Measurements from ENCODE around the gene FALEC. TPM values are rescaled to one million over a fixed set of nuclear protein-coding genes. Genes with fewer than 3 reads are reported as not detected.

FALEC gene
- total and polyA plus RNA-seq, 2 donors from 2014 or later: not detected

DNA sequence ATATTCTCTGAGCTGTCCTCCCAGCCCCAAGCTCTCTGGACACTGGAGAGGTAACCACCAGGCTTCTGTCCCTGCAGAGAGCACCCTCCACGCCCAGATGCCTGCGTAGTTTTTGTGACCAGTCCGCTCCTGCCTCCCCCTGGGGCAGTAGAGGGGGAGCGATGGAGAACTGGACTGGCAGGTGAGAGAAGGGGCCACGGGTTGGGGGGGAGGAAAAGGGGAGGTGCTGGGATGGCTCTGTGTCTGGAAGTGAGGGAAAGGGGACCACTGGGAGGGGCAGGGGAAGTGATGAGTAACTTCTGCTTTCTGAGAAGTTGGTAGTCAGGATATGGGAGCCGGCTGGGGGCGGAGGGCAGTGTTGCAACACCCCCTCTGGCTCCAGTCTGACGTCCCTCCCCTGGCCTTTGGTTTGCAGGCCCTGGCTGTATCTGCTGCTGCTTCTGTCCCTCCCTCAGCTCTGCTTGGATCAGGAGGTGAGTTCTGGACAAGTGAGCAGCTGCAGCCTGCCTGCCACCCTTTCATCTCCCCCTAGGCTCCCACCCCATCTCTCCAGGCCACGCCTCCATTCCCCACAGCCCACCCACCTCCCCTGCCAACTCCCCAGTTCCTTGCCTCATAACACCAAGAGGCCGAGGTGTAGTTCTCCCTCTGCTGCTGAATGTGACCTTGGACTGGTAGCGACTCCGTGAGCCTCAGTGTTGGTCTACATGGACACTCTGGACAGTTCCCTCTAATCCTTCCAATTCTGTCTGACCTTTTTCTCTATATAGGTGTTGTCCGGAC lies 36.8 kb downstream of the FALEC start:
- H3K4me3 ChIP-seq (ENCODE audit: low read length in 3 of 3): no peak overlapping the region
- peak overlapping the region in 1 of 2 donors; percentile 85 for H3K27ac ChIP-seq (ENCODE audit: low read depth in 2 of 2, low read length in 2 of 2)
- H3K36me3 ChIP-seq (ENCODE audit: control insufficient read depth in 2 of 3, insufficient read depth in 3 of 3, low read length in 3 of 3): peaks cover 4 to 5% (median 4%) of the 10 kb centered on the region in 3 donors
- intact Hi-C loops (cut with DNase I): no loop called here
- H3K4me1 ChIP-seq (ENCODE audit: control insufficient read depth in 2 of 3, insufficient read depth in 2 of 3, low read depth in 1 of 3, low read length in 3 of 3): peaks cover 0 to 14% (median 7%) of the 10 kb centered on the region in 3 donors
- TF ChIP-seq, protein P1, sequence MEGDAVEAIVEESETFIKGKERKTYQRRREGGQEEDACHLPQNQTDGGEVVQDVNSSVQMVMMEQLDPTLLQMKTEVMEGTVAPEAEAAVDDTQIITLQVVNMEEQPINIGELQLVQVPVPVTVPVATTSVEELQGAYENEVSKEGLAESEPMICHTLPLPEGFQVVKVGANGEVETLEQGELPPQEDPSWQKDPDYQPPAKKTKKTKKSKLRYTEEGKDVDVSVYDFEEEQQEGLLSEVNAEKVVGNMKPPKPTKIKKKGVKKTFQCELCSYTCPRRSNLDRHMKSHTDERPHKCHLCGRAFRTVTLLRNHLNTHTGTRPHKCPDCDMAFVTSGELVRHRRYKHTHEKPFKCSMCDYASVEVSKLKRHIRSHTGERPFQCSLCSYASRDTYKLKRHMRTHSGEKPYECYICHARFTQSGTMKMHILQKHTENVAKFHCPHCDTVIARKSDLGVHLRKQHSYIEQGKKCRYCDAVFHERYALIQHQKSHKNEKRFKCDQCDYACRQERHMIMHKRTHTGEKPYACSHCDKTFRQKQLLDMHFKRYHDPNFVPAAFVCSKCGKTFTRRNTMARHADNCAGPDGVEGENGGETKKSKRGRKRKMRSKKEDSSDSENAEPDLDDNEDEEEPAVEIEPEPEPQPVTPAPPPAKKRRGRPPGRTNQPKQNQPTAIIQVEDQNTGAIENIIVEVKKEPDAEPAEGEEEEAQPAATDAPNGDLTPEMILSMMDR (IDR thresholded peaks at IDR 0.05; ENCODE audit: borderline replicate concordance, extremely low read depth, insufficient read depth): no peak
- no peak overlapping the region for H3K9ac ChIP-seq (ENCODE audit: low read length in 3 of 3)
- DNase-seq (peak; percentile 73 to 95 (median 82)), FAIRE-seq (no peak)
- no peaks in the 10 kb centered on the region for H3K27me3 ChIP-seq (ENCODE audit: control insufficient read depth, insufficient read depth, low read length)
- H3K9me3 ChIP-seq (ENCODE audit: control insufficient read depth in 2 of 3, insufficient read depth in 1 of 3, low read length in 3 of 3): no peaks in the 10 kb centered on the region

DNA sequence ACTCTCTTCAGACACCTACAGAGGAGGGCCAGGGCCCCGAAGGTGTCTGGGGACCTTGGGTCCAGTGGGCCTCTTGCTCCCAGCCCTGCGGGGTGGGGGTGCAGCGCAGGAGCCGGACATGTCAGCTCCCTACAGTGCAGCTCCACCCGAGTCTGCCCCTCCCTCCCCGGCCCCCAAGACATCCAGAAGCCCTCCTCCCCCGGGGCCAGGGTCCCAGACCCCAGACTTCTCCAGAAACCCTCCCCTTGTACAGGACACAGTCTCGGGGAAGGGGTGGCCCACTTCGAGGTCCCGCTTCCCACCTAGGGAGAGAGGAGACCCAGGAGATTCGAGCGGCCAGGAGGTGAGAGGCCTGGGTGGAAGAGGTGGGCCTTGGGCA lies 37.3 kb downstream of the FALEC start:
- FAIRE-seq: no peak
- no peak overlapping the region for H3K9ac ChIP-seq (ENCODE audit: low read length in 3 of 3)
- TF ChIP-seq, protein P1 (IDR thresholded peaks at IDR 0.05; ENCODE audit: borderline replicate concordance, extremely low read depth, insufficient read depth): no peak

DNA sequence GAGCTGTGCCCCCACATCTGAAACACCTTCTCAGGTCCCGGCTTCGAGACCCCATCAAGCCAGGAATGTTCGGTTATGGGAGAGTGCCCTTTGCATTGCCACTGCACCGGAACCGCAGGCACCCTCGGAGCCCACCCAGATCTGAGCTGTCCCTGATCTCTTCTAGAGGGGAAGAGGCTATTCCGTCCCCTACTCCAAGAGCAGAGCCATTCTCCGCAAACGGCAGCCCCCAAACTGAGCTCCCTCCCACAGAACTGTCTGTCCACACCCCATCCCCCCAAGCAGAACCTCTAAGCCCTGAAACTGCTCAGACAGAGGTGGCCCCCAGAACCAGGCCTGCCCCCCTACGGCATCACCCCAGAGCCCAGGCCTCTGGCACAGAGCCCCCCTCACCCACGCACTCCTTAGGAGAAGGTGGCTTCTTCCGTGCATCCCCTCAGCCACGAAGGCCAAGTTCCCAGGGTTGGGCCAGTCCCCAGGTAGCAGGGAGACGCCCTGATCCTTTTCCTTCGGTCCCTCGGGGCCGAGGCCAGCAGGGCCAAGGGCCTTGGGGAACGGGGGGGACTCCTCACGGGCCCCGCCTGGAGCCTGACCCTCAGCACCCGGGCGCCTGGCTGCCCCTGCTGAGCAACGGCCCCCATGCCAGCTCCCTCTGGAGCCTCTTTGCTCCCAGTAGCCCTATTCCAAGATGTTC lies 38.0 kb downstream of the FALEC start:
- peaks cover 4 to 5% (median 4%) of the 10 kb centered on the region in 3 donors for H3K36me3 ChIP-seq (ENCODE audit: control insufficient read depth in 2 of 3, insufficient read depth in 3 of 3, low read length in 3 of 3)
- DNase-seq (no peak), FAIRE-seq (no peak)
- TF ChIP-seq, protein P1 (IDR thresholded peaks at IDR 0.05; ENCODE audit: borderline replicate concordance, extremely low read depth, insufficient read depth): no peak
- peaks cover 0 to 12% (median 7%) of the 10 kb centered on the region in 3 donors for H3K4me1 ChIP-seq (ENCODE audit: control insufficient read depth in 2 of 3, insufficient read depth in 2 of 3, low read depth in 1 of 3, low read length in 3 of 3)
- no peaks in the 10 kb centered on the region for H3K27me3 ChIP-seq (ENCODE audit: control insufficient read depth, insufficient read depth, low read length)
- intact Hi-C loops (cut with DNase I): no loop called here
- no peak overlapping the region for H3K9ac ChIP-seq (ENCODE audit: low read length in 3 of 3)
- no peaks in the 10 kb centered on the region for H3K9me3 ChIP-seq (ENCODE audit: control insufficient read depth in 2 of 3, insufficient read depth in 1 of 3, low read length in 3 of 3)
- no peak overlapping the region for H3K4me3 ChIP-seq (ENCODE audit: low read length in 3 of 3)
- no peak overlapping the region for H3K27ac ChIP-seq (ENCODE audit: low read depth in 2 of 2, low read length in 2 of 2)

More for the DNA sequence above, 37.3 kb downstream of the FALEC start:
- no peak overlapping the region for H3K4me3 ChIP-seq (ENCODE audit: low read length in 3 of 3)
- DNase-seq: peak in 1 of 5 donors; percentile 58
- no peaks in the 10 kb centered on the region for H3K27me3 ChIP-seq (ENCODE audit: control insufficient read depth, insufficient read depth, low read length)
- peak overlapping the region in 1 of 2 donors; percentile 69 for H3K27ac ChIP-seq (ENCODE audit: low read depth in 2 of 2, low read length in 2 of 2)
- no peaks in the 10 kb centered on the region for H3K9me3 ChIP-seq (ENCODE audit: control insufficient read depth in 2 of 3, insufficient read depth in 1 of 3, low read length in 3 of 3)
- H3K36me3 ChIP-seq (ENCODE audit: control insufficient read depth in 2 of 3, insufficient read depth in 3 of 3, low read length in 3 of 3): peaks cover 4 to 5% (median 4%) of the 10 kb centered on the region in 3 donors
- intact Hi-C loops (cut with DNase I): no loop called here
- peaks cover 0 to 14% (median 7%) of the 10 kb centered on the region in 3 donors for H3K4me1 ChIP-seq (ENCODE audit: control insufficient read depth in 2 of 3, insufficient read depth in 2 of 3, low read depth in 1 of 3, low read length in 3 of 3)

All from kidney (tissue), 14 donors.